HUES48 (cell line): ENCODE measurements around the gene NOL12.

Experiments
- H3K27ac ChIP-seq: one replicate; pipeline ENCODE4 v1.7.0; 2013; ENCODE audit warnings: low read depth, low read length, inconsistent platforms
- H3K27me3 ChIP-seq: 2 replicates; pipeline ENCODE4 v1.6.1; 2013; ENCODE audit warnings: mild to moderate bottlenecking, low read length; ENCODE audit not compliant: control insufficient read depth, insufficient read depth
- H3K36me3 ChIP-seq: 2 replicates; pipeline ENCODE4 v1.6.1; 2013; ENCODE audit warnings: low read length; ENCODE audit not compliant: control insufficient read depth, insufficient read depth
- H3K4me1 ChIP-seq: 2 replicates; pipeline ENCODE4 v1.6.1; 2013; ENCODE audit warnings: mild to moderate bottlenecking, low read length; ENCODE audit not compliant: control insufficient read depth, insufficient read depth
- H3K4me3 ChIP-seq: 2 replicates; pipeline ENCODE4 v1.5.1; 2013; ENCODE audit warnings: mild to moderate bottlenecking, low read depth, low read length
- H3K9ac ChIP-seq: 2 replicates; pipeline ENCODE4 v1.6.1; 2013; ENCODE audit warnings: mild to moderate bottlenecking, low read depth, low read length, moderate library complexity
- H3K9me3 ChIP-seq: 2 replicates; pipeline ENCODE4 v1.6.1; 2013; ENCODE audit warnings: low read length; ENCODE audit not compliant: control insufficient read depth, insufficient read depth

Gene NOL12

GRCh38 chr22:37739611-37740049, 53.5 kb downstream of the NOL12 start:
- H3K27ac ChIP-seq, result no peak overlapping the region
- peaks cover 42% of the 10 kb centered on the region for H3K27me3 ChIP-seq
- no peak overlapping the region for H3K4me3 ChIP-seq

GRCh38 chr22:37740455-37741311, 54.5 kb downstream of the NOL12 start:
- H3K27ac ChIP-seq, result no peak overlapping the region
- no peak overlapping the region for H3K9ac ChIP-seq

More at GRCh38 chr22:37739611-37740049, 53.5 kb downstream of the NOL12 start:
- 0 out of 2 replicates have a peak, but pooled peaks cover 6% of the 10 kb centered on the region for H3K4me1 ChIP-seq
- H3K9me3 ChIP-seq, result no peaks in the 10 kb centered on the region
- 0 out of 2 replicates have a peak, but pooled peaks cover 5% of the 10 kb centered on the region for H3K36me3 ChIP-seq
- no peak overlapping the region for H3K9ac ChIP-seq

GRCh38 chr22:37741312-37741795, 55.2 kb downstream of the NOL12 start:
- 0 out of 2 replicates have a peak, but pooled peaks cover 5% of the 10 kb centered on the region for H3K36me3 ChIP-seq
- 0 out of 2 replicates have a peak, but pooled peaks cover 10% of the 10 kb centered on the region for H3K4me1 ChIP-seq
- H3K27ac ChIP-seq, result peak overlapping the region; percentile 33
- no peak overlapping the region for H3K9ac ChIP-seq
- peaks cover 36% of the 10 kb centered on the region for H3K27me3 ChIP-seq
- H3K4me3 ChIP-seq, result no peak overlapping the region
- H3K9me3 ChIP-seq, result no peaks in the 10 kb centered on the region

More at GRCh38 chr22:37740455-37741311, 54.5 kb downstream of the NOL12 start:
- Histone ChIP-seq H3K27me3 (peaks cover 41% of the 10 kb centered on the region), H3K36me3 (0 out of 2 replicates have a peak, but pooled peaks cover 5% of the 10 kb centered on the region), H3K9me3 (no peaks in the 10 kb centered on the region), H3K4me1 (0 out of 2 replicates have a peak, but pooled peaks cover 10% of the 10 kb centered on the region), H3K4me3 (no peak overlapping the region)

GRCh38 chr22:37742376-37743171, 56.4 kb downstream of the NOL12 start:
- H3K27me3 ChIP-seq, result peaks cover 28% of the 10 kb centered on the region
- H3K9me3 ChIP-seq, result no peaks in the 10 kb centered on the region
- H3K36me3 ChIP-seq, result 0 out of 2 replicates have a peak, but pooled peaks cover 5% of the 10 kb centered on the region
- 0 out of 2 replicates have a peak, but pooled peaks cover 10% of the 10 kb centered on the region for H3K4me1 ChIP-seq
- H3K4me3 ChIP-seq, result no peak overlapping the region
- no peak overlapping the region for H3K9ac ChIP-seq
- H3K27ac ChIP-seq, result no peak overlapping the region
